Ovary (tissue), 3 donors: ENCODE data around the gene PTPRG.

ENCODE experiments used
- CTCF ChIP-seq, 3 donors: fragments of 450-650 bp in 2 of 3; fragments of 200-600 bp in 1 of 3; IDR thresholded peaks; one replicate each; pipeline versions ENCODE4 v1.5.1 to v1.8.0; 2016 to 2022; ENCODE audit warnings: antibody characterized with exemption in 3 of 3, mild to moderate bottlenecking in 1 of 3
- EP300 ChIP-seq: sonication (generic); formaldehyde crosslinking; IDR thresholded peaks from one replicate; pipeline ENCODE4 v1.6.1; 2017; ENCODE audit warnings: antibody characterized with exemption
- POLR2A ChIP-seq: fragments of 450-650 bp; IDR thresholded peaks from one replicate; pipeline ENCODE4 v1.6.1; 2017; ENCODE audit warnings: antibody characterized with exemption, mild to moderate bottlenecking, moderate library complexity
- donor health status: DM: no; HTN: no; CAD: no.

- no peak for TF ChIP-seq CTCF (IDR thresholded peaks at IDR 0.05)
- no peak for TF ChIP-seq EP300
- TF ChIP-seq POLR2A: no peak
These were observed 124.4 kb downstream of the PTPRG start for GRCh38 chr3:61685755-61686154.
